IPS-NIHi11 (cell line): ENCODE results near the gene AMY1B.
"Not testable (repeated sequence)": the region's sequence is repeated elsewhere in the genome, so short reads cannot be mapped to it uniquely, and the experiment has no call there.

ENCODE experiments used
- DNase-seq: peaks from one replicate; pipeline ENCODE4 v3.0.0; 2012; ENCODE audit warnings: mixed read lengths, low spot score

AMY1B gene

DNA sequence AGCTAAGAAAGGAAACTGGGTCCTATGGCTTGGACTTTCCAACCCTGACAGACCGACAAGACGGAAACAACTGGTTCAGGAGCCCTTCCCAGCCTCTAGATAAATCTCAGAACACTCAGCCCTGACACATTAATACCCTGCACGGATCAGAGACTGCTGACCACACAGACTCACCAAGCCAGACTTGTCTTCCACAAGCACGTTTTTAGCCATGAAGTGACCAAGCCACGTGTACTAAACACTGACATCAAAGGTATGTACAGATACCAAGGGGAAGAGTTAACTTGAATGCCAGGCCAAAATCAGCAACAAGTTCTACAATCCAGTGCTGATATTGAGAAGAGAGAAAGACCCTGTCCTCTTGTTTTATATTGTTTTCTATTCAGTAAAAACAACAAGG, at the start of gene AMY1B:
Gene AMY1B, minus strand, starts transcription at position 101 of the 400 bp plus-strand sequence. CDS start 571 bp downstream, outside the sequence.
- DNase-seq, result not testable (repeated sequence)

GRCh38 chr1:103745040-103745439, 49.0 kb upstream of the AMY1B start:
- DNase-seq, result not testable (repeated sequence)

DNA sequence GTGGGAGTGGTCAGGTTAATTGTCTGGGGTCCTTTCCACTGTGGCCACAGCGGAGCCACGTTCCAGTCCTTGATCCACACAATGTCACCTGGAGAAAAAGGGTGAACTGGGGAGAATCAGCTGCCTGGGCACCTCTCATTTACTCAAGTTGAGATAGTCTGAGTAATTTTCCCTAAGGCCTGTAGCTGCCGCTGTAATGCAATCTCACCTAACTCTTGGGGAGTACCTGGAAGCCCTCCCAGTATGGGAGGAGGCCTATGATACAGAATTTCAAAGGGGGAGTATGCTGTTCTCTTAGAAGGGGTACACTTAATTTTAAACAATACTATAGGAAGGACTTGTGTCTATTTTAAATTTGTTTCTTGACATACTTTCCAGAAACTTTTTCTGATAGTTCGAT, 48.4 kb upstream of the AMY1B start:
- DNase-seq, result not testable (repeated sequence)

GRCh38 chr1:103738031-103738430, 42.0 kb upstream of the AMY1B start:
- DNase-seq, result not testable (repeated sequence)

GRCh38 chr1:103735334-103735733, 39.3 kb upstream of the AMY1B start:
- DNase-seq, result not testable (repeated sequence)

- DNase-seq, result not testable (repeated sequence)
Observed at GRCh38 chr1:103721473-103721872, 25.5 kb upstream of the AMY1B start.

- not testable (repeated sequence) for DNase-seq
Observed at GRCh38 chr1:103717404-103717803, 21.4 kb upstream of the AMY1B start.

- not testable (repeated sequence) for DNase-seq
Observed at GRCh38 chr1:103710381-103710780, 14.4 kb upstream of the AMY1B start.

- DNase-seq, result not testable (repeated sequence)
Observed at GRCh38 chr1:103707670-103708069, 11.7 kb upstream of the AMY1B start.

- not testable (repeated sequence) for DNase-seq
Observed at GRCh38 chr1:103701256-103701655, 5.2 kb upstream of the AMY1B start.

GRCh38 chr1:103700669-103701068, 4.7 kb upstream of the AMY1B start:
- not testable (repeated sequence) for DNase-seq

- not testable (repeated sequence) for DNase-seq
Observed at GRCh38 chr1:103697430-103697829, 1.4 kb upstream of the AMY1B start.

GRCh38 chr1:103676335-103676734, 19.7 kb downstream of the AMY1B start:
- DNase-seq, result not testable (repeated sequence)

GRCh38 chr1:103655460-103655859, 40.5 kb downstream of the AMY1B start, which contains the start of gene AMY1A:
TSS of gene AMY1A (plus strand) at chr1:103655760. CDS start at chr1:103656331, 571 bp downstream.
- not testable (repeated sequence) for DNase-seq

DNA sequence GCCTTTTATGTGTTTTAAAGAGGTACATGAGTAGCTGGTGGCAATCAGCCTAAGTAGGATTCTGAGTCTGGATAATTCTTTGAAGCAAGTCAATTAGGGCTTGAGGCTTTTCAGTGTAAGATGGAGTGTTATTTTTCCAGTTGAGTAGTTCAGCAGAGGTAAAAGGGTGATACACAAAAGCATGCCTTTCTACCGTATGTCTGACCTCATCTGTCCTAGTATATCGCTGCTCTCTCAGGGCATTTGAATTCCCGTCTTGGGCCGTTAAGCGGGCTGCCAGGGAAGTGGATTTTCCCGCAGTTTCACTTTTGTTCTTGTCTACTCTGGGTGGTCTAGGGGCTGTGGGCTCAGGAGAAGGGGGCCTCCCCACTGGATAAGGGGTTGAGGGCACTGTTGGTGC, 41.9 kb downstream of the AMY1B start:
- not testable (repeated sequence) for DNase-seq

DNA sequence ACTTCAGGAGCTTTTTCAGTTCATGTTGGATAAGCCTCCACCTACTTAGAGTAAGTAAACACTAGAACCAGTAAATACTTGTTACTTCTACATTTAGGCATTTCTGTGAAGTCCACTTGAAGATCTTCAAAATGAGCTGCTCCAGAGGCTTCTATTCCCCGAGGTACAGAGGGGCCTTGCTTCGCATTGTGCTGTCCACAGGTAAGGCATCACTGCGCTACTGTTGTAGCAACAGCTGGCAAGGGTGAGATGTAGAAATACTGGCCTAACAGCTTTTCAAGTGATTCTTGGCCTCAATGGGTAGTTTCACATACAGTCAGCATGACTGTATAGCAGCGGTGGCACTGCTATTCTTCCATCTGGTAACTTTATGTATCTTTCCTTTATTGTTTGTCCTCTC, 45.1 kb downstream of the AMY1B start:
- not testable (repeated sequence) for DNase-seq

DNA sequence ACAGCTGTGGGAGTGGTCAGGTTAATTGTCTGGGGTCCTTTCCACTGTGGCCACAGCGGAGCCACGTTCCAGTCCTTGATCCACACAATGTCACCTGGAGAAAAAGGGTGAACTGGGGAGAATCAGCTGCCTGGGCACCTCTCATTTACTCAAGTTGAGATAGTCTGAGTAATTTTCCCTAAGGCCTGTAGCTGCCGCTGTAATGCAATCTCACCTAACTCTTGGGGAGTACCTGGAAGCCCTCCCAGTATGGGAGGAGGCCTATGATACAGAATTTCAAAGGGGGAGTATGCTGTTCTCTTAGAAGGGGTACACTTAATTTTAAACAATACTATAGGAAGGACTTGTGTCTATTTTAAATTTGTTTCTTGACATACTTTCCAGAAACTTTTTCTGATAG, 45.7 kb downstream of the AMY1B start:
- not testable (repeated sequence) for DNase-seq

GRCh38 chr1:103643908-103644307, 52.1 kb downstream of the AMY1B start:
- DNase-seq, result not testable (repeated sequence)

DNA sequence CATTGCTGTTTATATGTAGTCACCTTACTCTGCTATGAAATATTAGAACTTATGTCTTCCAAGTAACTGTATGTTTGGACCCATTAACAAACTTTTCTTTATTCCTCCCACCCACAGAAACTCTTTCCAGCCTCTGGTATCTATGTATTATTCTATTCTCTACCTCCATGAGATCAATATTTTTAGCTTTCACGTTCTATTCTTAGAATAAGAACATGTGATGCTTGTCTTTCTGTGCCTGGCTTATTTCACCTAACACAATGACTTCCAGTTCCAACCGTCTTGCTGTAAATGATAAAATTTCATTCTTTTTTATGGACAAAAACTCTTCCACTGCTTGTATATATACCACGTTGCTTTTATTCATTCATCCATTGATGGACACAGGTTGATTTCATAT, 54.8 kb downstream of the AMY1B start:
- not testable (repeated sequence) for DNase-seq
